H1 (cell line): ENCODE data around the gene SIGLEC14. TPM values are rescaled to one million over a fixed set of nuclear protein-coding genes. Genes with fewer than 3 reads are reported as not detected.

Experiments used
- CTCF ChIA-PET: fragments of 300-600 bp; sonication (Branson Sonifier 250); formaldehyde crosslinking; loops from one replicate; lab custom pipeline; 2021; ENCODE audit not compliant: partially characterized antibody; lab: Charles Lee
- POLR2A ChIA-PET: fragments of 300-600 bp; sonication (Branson Sonifier 250); formaldehyde crosslinking; loops from one replicate; lab custom pipeline; 2021; ENCODE audit warnings: inconsistent platforms; ENCODE audit not compliant: partially characterized antibody; lab: Charles Lee
- DNase-seq, 2 experiments: peaks; one replicate each; pipeline versions ENCODE4 v3.0.0 to v3.0.0-alpha.2; 2010 to 2022; ENCODE audit warnings: low spot score in 2 of 2, low read depth in 1 of 2, mixed read lengths in 1 of 2
- FAIRE-seq: peaks from 2 replicates; lab custom pipeline; 2011; peaks lifted over from hg19 to GRCh38; lab: Jason Lieb, UNC
- H2AFZ ChIP-seq: 2 replicates; pipeline ENCODE4 v1.8.1; 2012; ENCODE audit warnings: low read length, inconsistent platforms
- H2AK5ac ChIP-seq: 2 replicates; pipeline ENCODE4 v1.6.1; 2013; ENCODE audit warnings: low read depth, low read length
- H2BK120ac ChIP-seq: replicated peaks from 2 replicates; pipeline ENCODE3; 2013; ENCODE audit warnings: low read depth, low read length, inconsistent platforms
- H2BK12ac ChIP-seq: 2 replicates; pipeline ENCODE4 v1.6.1; 2013; ENCODE audit warnings: low read depth, low read length
- H2BK15ac ChIP-seq: 2 replicates; pipeline ENCODE4 v1.6.1; 2013; ENCODE audit warnings: low read length
- H2BK20ac ChIP-seq: 2 replicates; pipeline ENCODE4 v1.6.1; 2013; ENCODE audit warnings: low read length
- H2BK5ac ChIP-seq: 2 replicates; pipeline ENCODE4 v1.6.1; 2013; ENCODE audit warnings: low read depth, low read length
- H3K14ac ChIP-seq: 2 replicates; pipeline ENCODE4 v1.6.1; 2013; ENCODE audit warnings: inconsistent platforms; ENCODE audit not compliant: insufficient read length
- H3K18ac ChIP-seq: 2 replicates; pipeline ENCODE4 v1.6.1; 2013; ENCODE audit warnings: low read length; ENCODE audit errors: extremely low read depth
- H3K23ac ChIP-seq: 2 replicates; pipeline ENCODE4 v1.6.1; 2013; ENCODE audit warnings: inconsistent platforms; ENCODE audit not compliant: insufficient read length
- H3K23me2 ChIP-seq: 2 replicates; pipeline ENCODE4 v1.6.1; 2013; ENCODE audit warnings: low read depth, low read length
- H3K27ac ChIP-seq: 2 replicates; pipeline ENCODE4 v1.6.1; 2011; ENCODE audit warnings: low read depth, low read length, inconsistent platforms
- H3K27me3 ChIP-seq, 4 experiments: replicated peaks in 1 of 4; 1 replicate in 1 of 4; 2 replicates in 3 of 4; pipeline versions ENCODE4 v1.6.1 to v1.8.1; 2011 to 2013; ENCODE audit warnings: low read length in 3 of 4, mild to moderate bottlenecking in 3 of 4, inconsistent platforms in 2 of 4, mixed read lengths in 2 of 4, moderate library complexity in 1 of 4; ENCODE audit not compliant: control insufficient read depth in 3 of 4, insufficient read depth in 3 of 4; ENCODE audit errors: extremely low read depth in 1 of 4
- H3K36me3 ChIP-seq, 4 experiments: 2 replicates each; pipeline versions ENCODE4 v1.6.1 to v1.8.1; 2011 to 2013; ENCODE audit warnings: mild to moderate bottlenecking in 4 of 4, low read length in 3 of 4, moderate library complexity in 2 of 4, control low read depth in 1 of 4, inconsistent platforms in 1 of 4; ENCODE audit not compliant: insufficient read depth in 4 of 4, control insufficient read depth in 2 of 4
- H3K4ac ChIP-seq: replicated peaks from 2 replicates; pipeline ENCODE3; 2013; ENCODE audit warnings: low read length, low read depth, mixed read lengths, inconsistent platforms; ENCODE audit not compliant: insufficient read length
- H3K4me1 ChIP-seq, 4 experiments: replicated peaks in 1 of 4; 1 replicate in 1 of 4; 2 replicates in 3 of 4; pipeline versions ENCODE4 v1.6.1 to v1.8.1; 2011 to 2013; ENCODE audit warnings: low read length in 3 of 4, inconsistent platforms in 2 of 4, mixed read lengths in 1 of 4; ENCODE audit not compliant: insufficient read depth in 4 of 4, control insufficient read depth in 3 of 4
- H3K4me2 ChIP-seq, 2 experiments: 2 replicates each; pipeline versions ENCODE4 v1.6.1 to v1.8.1; 2011 to 2013; ENCODE audit warnings: low read depth in 2 of 2, low read length in 2 of 2, control low read depth in 1 of 2, inconsistent platforms in 1 of 2, mild to moderate bottlenecking in 1 of 2; ENCODE audit not compliant: insufficient read depth in 1 of 2
- H3K4me3 ChIP-seq, 4 experiments: fragments of 200-600, 300-600 bp in 1 of 4; sonication (generic), shearing (Covaris generic), sonication (Bioruptor Twin) in 1 of 4; 2 replicates each; pipeline versions ENCODE4 v1.5.1 to v1.8.1; 2011 to 2016; ENCODE audit warnings: low read length in 4 of 4, low read depth in 3 of 4, control low read depth in 2 of 4, inconsistent platforms in 2 of 4, mild to moderate bottlenecking in 2 of 4, mixed read lengths in 1 of 4, moderate library complexity in 1 of 4; ENCODE audit not compliant: insufficient read depth in 2 of 4; ENCODE audit errors: extremely low read depth in 1 of 4
- H3K56ac ChIP-seq: replicated peaks from 2 replicates; pipeline ENCODE3; 2013; ENCODE audit warnings: low read depth, mild to moderate bottlenecking, mixed read lengths, low read length, inconsistent platforms; ENCODE audit not compliant: insufficient read length
- H3K79me1 ChIP-seq: 2 replicates; pipeline ENCODE4 v1.6.1; 2013; ENCODE audit warnings: low read depth, low read length, control low read depth
- H3K79me2 ChIP-seq, 2 experiments: 2 replicates each; pipeline versions ENCODE4 v1.6.1 to v1.8.1; 2012 to 2013; ENCODE audit warnings: low read length in 2 of 2, mild to moderate bottlenecking in 2 of 2, inconsistent platforms in 1 of 2; ENCODE audit not compliant: insufficient read depth in 2 of 2, control insufficient read depth in 1 of 2
- H3K9ac ChIP-seq, 4 experiments: replicated peaks in 1 of 4; 1 replicate in 1 of 4; 2 replicates in 3 of 4; pipeline versions ENCODE4 v1.6.1 to v1.8.1; 2011 to 2013; ENCODE audit warnings: low read depth in 3 of 4, low read length in 3 of 4, control low read depth in 2 of 4, mild to moderate bottlenecking in 2 of 4, moderate library complexity in 2 of 4, inconsistent platforms in 1 of 4; ENCODE audit errors: extremely low read depth in 1 of 4
- H3K9me3 ChIP-seq, 2 experiments: 2 replicates each; pipeline versions ENCODE4 v1.6.1 to v1.8.1; 2012 to 2013; ENCODE audit warnings: mild to moderate bottlenecking in 2 of 2, moderate library complexity in 2 of 2, control low read depth in 1 of 2, inconsistent platforms in 1 of 2, low read depth in 1 of 2, low read length in 1 of 2, mixed read lengths in 1 of 2; ENCODE audit not compliant: insufficient read depth in 2 of 2
- H4K20me1 ChIP-seq, 2 experiments: replicated peaks in 1 of 2; 2 replicates each; pipeline versions ENCODE3 to v1.8.1; 2011 to 2013; ENCODE audit warnings: inconsistent platforms in 2 of 2, low read length in 2 of 2, mild to moderate bottlenecking in 1 of 2; ENCODE audit not compliant: insufficient read depth in 2 of 2, control insufficient read depth in 1 of 2
- H4K5ac ChIP-seq: 2 replicates; pipeline ENCODE4 v1.6.1; 2013; ENCODE audit warnings: low read length, low read depth, mixed read lengths, inconsistent platforms; ENCODE audit not compliant: insufficient read length
- H4K8ac ChIP-seq: 2 replicates; pipeline ENCODE4 v1.8.0; 2013; ENCODE audit warnings: mild to moderate bottlenecking, moderate library complexity, low read length, inconsistent platforms; ENCODE audit not compliant: insufficient read depth; ENCODE audit errors: extremely low read depth
- H4K91ac ChIP-seq: replicated peaks from 2 replicates; pipeline ENCODE3; 2013; ENCODE audit warnings: low read length, mixed read lengths, inconsistent platforms; ENCODE audit not compliant: insufficient read length
- ASH2L ChIP-seq: fragments of 200-600, 300-600 bp; sonication (generic); IDR thresholded peaks from one replicate; pipeline ENCODE4 v1.7.1; 2017; ENCODE audit warnings: low read length
- CBX5 ChIP-seq: fragments of 300-800, 300-1000 bp; sonication (generic); IDR thresholded peaks from 2 replicates; pipeline ENCODE4 v1.7.1; 2016; ENCODE audit warnings: antibody characterized with exemption, low read length, low read depth
- CTBP2 ChIP-seq: IDR thresholded peaks from 2 replicates; pipeline ENCODE4 v1.7.0; 2011; ENCODE audit warnings: borderline replicate concordance, mild to moderate bottlenecking, moderate library complexity, mixed read lengths, low read length; ENCODE audit not compliant: insufficient read depth, insufficient read length
- EGR1 ChIP-seq: IDR thresholded peaks from 2 replicates; pipeline ENCODE4 v1.6.1; 2011; ENCODE audit warnings: low read depth, low read length, borderline replicate concordance
- KDM1A ChIP-seq: fragments of 200-600, 300-600 bp; sonication (generic); IDR thresholded peaks from 2 replicates; pipeline ENCODE4 v1.7.1; 2016; ENCODE audit warnings: mild to moderate bottlenecking, low read length, borderline replicate concordance
- SIN3A ChIP-seq, 2 experiments: IDR thresholded peaks in 1 of 2; conservative IDR thresholded peaks in 1 of 2; 2 replicates each; pipeline ENCODE4 v1.6.1; 2011 to 2012; ENCODE audit warnings: low read length in 2 of 2, improper control_type of control experiment in 1 of 2, low read depth in 1 of 2, mild to moderate bottlenecking in 1 of 2
- SP1 ChIP-seq: IDR thresholded peaks from 2 replicates; pipeline ENCODE4 v1.6.1; 2011; ENCODE audit warnings: low read depth, low read length
- SP4 ChIP-seq: IDR thresholded peaks from 2 replicates; pipeline ENCODE4 v1.6.1; 2012; ENCODE audit warnings: low read length, inconsistent platforms
- SUZ12 ChIP-seq: fragments of 200-600 bp; sonication (generic); IDR thresholded peaks from 2 replicates; pipeline ENCODE4 v1.6.1; 2012; ENCODE audit warnings: mild to moderate bottlenecking, inconsistent platforms, low read length, moderate library complexity, mixed read lengths
- YY1 ChIP-seq: IDR thresholded peaks from 2 replicates; pipeline ENCODE4 v1.6.1; 2011; ENCODE audit warnings: low read depth, mild to moderate bottlenecking, low read length
- WGBS, 2 experiments: shearing (Covaris generic) in 1 of 2; methylation state at CpG; one replicate each; pipeline versions ENCODE4 v1.1.6 to v1.1.7; 2013 to 2015; ENCODE audit warnings: low lambda C conversion rate in 2 of 2, mixed read lengths in 2 of 2, inconsistent platforms in 1 of 2, low coverage in 1 of 2, missing lambda C conversion rate in 1 of 2; ENCODE audit not compliant: insufficient replicate concordance in 2 of 2, insufficient coverage in 1 of 2, insufficient read length in 1 of 2; ENCODE audit errors: extremely low coverage in 1 of 2, missing lambda C conversion rate in 1 of 2; 5-methylcytosine and 5-hydroxymethylcytosine counted together
- polyA plus RNA-seq, 7 experiments: library from polyadenylated mRNA; depleted of rRNA in 3 of 7; stranded (reverse) in 5 of 7; unstranded in 2 of 7; fragments of >200 nt in 5 of 7; fragments of 200-250 nt in 2 of 7; gene quantifications; 1 replicate in 5 of 7; 2 replicates in 1 of 7; 4 replicates in 1 of 7; pipeline versions ENCODE4 v1.2.1 to v1.2.3, GENCODE V29; 2011 to 2013; ENCODE audit warnings: missing spikeins in 2 of 7, mixed read lengths in 2 of 7
- total RNA-seq: library from RNA; stranded (reverse); fragmentation: NEBNext Ultra II Directional; extraction: Animal tissue kit (Norgen Biotek cat#: 25700); gene quantifications from 2 replicates; pipeline ENCODE4 v1.2.1, GENCODE V29; 2021

Gene SIGLEC14
- total and polyA plus RNA-seq, 2 of the 8 experiments (the other 6 are each of a cell fraction or from before 2014, with no cell fraction given), result not detected

DNA sequence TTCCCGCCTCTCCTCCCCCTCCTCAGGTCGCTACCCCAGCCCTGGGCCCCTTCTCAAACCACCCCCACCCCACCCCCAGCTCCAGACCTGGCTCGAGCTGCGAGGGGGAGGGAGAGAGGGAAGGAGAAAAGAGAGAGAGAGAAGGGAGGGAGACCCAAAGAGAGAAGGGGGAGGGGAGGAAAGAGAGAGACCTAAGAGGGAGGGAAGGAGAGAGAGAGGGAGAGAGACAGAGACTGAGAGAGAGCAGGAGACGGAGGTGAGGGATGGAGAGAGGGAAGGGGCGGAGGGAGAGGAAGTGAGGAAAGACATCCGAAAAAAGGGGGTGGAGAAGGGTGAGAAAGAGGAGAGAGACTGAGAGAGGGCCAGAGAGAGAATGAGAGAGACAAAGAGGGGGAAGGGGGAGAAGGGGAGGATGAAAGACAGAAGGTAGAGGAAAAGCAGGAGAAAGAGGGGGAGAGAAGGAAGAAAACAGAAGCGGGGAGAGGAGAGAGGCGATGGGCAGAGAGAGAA, 44.5 kb upstream of the SIGLEC14 start:
- Histone ChIP-seq H3K56ac (no peak overlapping the region), H3K9me3 (no peaks in the 10 kb centered on the region), H3K23ac (no peak overlapping the region), H3K4me2 (peak overlapping the region; percentile 73 to 97), H3K23me2 (peaks cover 23% of the 10 kb centered on the region), H3K79me1 (peaks cover 11% of the 10 kb centered on the region), H3K4me1 (peaks cover 0 to 18% (median 11%) of the 10 kb centered on the region in 4 experiments; a peak in 5 of 7 replicates), H3K4me3 (peak overlapping the region; percentile 18 to 65 (median 42); a peak in 6 of 8 replicates), H4K8ac (no peak overlapping the region; the same call in 1 of the 2 replicates), H2BK15ac (no peak overlapping the region), H2BK12ac (peak overlapping the region; percentile 77; the same call in 1 of the 2 replicates), H4K91ac (peak overlapping the region; percentile 37), H2BK20ac (no peak overlapping the region), H3K27ac (no peak overlapping the region), H3K9ac (no peak overlapping the region), H3K18ac (peak overlapping the region; percentile 13; the same call in 1 of the 2 replicates), H2BK5ac (peak overlapping the region; percentile 91; the same call in 1 of the 2 replicates), H4K5ac (no peak overlapping the region), H3K36me3 (no peaks in the 10 kb centered on the region), H2AK5ac (no peak overlapping the region), H3K4ac (no peak overlapping the region), H3K27me3 (no peaks in the 10 kb centered on the region), H4K20me1 (peaks cover 0 to 4% of the 10 kb centered on the region in 2 experiments), H3K14ac (no peak overlapping the region), H2AFZ (no peak overlapping the region), H3K79me2 (peaks cover 0 to 12% of the 10 kb centered on the region in 2 experiments; a peak in 2 of 4 replicates), H2BK120ac (no peak overlapping the region)
- no peak for TF ChIP-seq CBX5
- TF ChIP-seq SP1, result peak; percentile 60; the same call in 1 of the 2 replicates
- peak; percentile 52; the same call in 1 of the 2 replicates for TF ChIP-seq SUZ12
- peak; percentile 81 for TF ChIP-seq YY1
- TF ChIP-seq KDM1A, result peak; percentile 28; the same call in 1 of the 2 replicates
- TF ChIP-seq ASH2L, result peak; percentile 44
- peak; percentile 13 for TF ChIP-seq CTBP2
- TF ChIP-seq SP4, result no peak
- peak in 1 of 2 experiments; percentile 52; a peak in 1 of 4 replicates for TF ChIP-seq SIN3A (conservative IDR thresholded peaks at IDR 0.05 in 1 of 2, IDR thresholded peaks at IDR 0.05 in 1 of 2; ENCODE audit: low read depth in 1 of 2, low read length in 2 of 2)
- peak; percentile 97 for TF ChIP-seq EGR1
- WGBS, 2 experiments, result 9% methylated on average over 5 of the region's 9 CpGs; no CpG with 5 or more reads in 1 of the 2 experiments
- ChIA-PET POLR2A (interaction anchor here (0.6 to 4.2 kb wide), 4 partner anchors 12 to 800 kb away, joined by 3 to 28 read pairs (median 3); no protein-coding TSS in a partner anchor), CTCF (interaction anchor here (0.7 kb wide), 1 partner anchor 579 kb away, joined by 4 read pairs; no protein-coding TSS in a partner anchor)
- no peak for FAIRE-seq
- DNase-seq, result no peak
